ENCODE results near the gene ERRFI1. TPM values are rescaled to one million over a fixed set of nuclear protein-coding genes. Genes with fewer than 3 reads are reported as not detected.
A peak's percentile ranks its signal among the peaks of the same experiment; 100 is the strongest.

The ERRFI1 gene
- total RNA-seq, 1 experiment from 2014 or later, result 83.0 TPM

GRCh38 chr1:8022395-8023286, 3.5 kb downstream of the ERRFI1 start:
- BruUV-seq (replicated peaks), result no TSS peak
- peaks cover 92% of the 10 kb centered on the region for H3K36me3 Mint-ChIP-seq (ENCODE audit: insufficient read depth, unreplicated experiment)

GRCh38 chr1:8021676-8022266, 4.3 kb downstream of the ERRFI1 start:
- peak overlapping the region; percentile 100 for H3K27ac Mint-ChIP-seq (ENCODE audit: unreplicated experiment)
- H3K36me3 Mint-ChIP-seq (ENCODE audit: insufficient read depth, unreplicated experiment), result peaks cover 92% of the 10 kb centered on the region
- no peaks in the 10 kb centered on the region for H3K9me3 Mint-ChIP-seq (ENCODE audit: low read depth, unreplicated experiment)
- intact Hi-C loops (cut with micrococcal nuclease; ENCODE audit: unreplicated experiment), result no loop called here
- CTCF ChIA-PET, result no interaction called here
- BruUV-seq (replicated peaks), result no TSS peak
- peak overlapping the region; percentile 97 for H3K4me3 Mint-ChIP-seq (ENCODE audit: low read depth, unreplicated experiment)
- no peak for DNase-seq
- TF ChIP-seq CTCF (IDR thresholded peaks at IDR 0.05; ENCODE audit: unreplicated experiment), result no peak
- H3K27me3 Mint-ChIP-seq (ENCODE audit: unreplicated experiment), result no peaks in the 10 kb centered on the region
- H3K4me1 Mint-ChIP-seq (ENCODE audit: low read depth, unreplicated experiment), result peaks cover 34% of the 10 kb centered on the region

More at GRCh38 chr1:8022395-8023286, 3.5 kb downstream of the ERRFI1 start:
- peak overlapping the region; percentile 100 for H3K27ac Mint-ChIP-seq (ENCODE audit: unreplicated experiment)
- intact Hi-C loops (cut with micrococcal nuclease; ENCODE audit: unreplicated experiment), result no loop called here
- TF ChIP-seq CTCF (IDR thresholded peaks at IDR 0.05; ENCODE audit: unreplicated experiment), result no peak
- CTCF ChIA-PET, result no interaction called here
- H3K4me3 Mint-ChIP-seq (ENCODE audit: low read depth, unreplicated experiment), result peak overlapping the region; percentile 97
- no peak for DNase-seq
- H3K4me1 Mint-ChIP-seq (ENCODE audit: low read depth, unreplicated experiment), result peaks cover 41% of the 10 kb centered on the region
- no peaks in the 10 kb centered on the region for H3K27me3 Mint-ChIP-seq (ENCODE audit: unreplicated experiment)
- H3K9me3 Mint-ChIP-seq (ENCODE audit: low read depth, unreplicated experiment), result no peaks in the 10 kb centered on the region

GRCh38 chr1:8020032-8020431, 6.1 kb downstream of the ERRFI1 start:
- H3K27me3 Mint-ChIP-seq (ENCODE audit: unreplicated experiment), result no peaks in the 10 kb centered on the region
- intact Hi-C loops (cut with micrococcal nuclease; ENCODE audit: unreplicated experiment), result no loop called here
- H3K4me3 Mint-ChIP-seq (ENCODE audit: low read depth, unreplicated experiment), result peak overlapping the region; percentile 97
- peak overlapping the region; percentile 93 for H3K27ac Mint-ChIP-seq (ENCODE audit: unreplicated experiment)
- no peak for TF ChIP-seq CTCF (IDR thresholded peaks at IDR 0.05; ENCODE audit: unreplicated experiment)
- H3K4me1 Mint-ChIP-seq (ENCODE audit: low read depth, unreplicated experiment), result peaks cover 38% of the 10 kb centered on the region
- no TSS peak for BruUV-seq (replicated peaks)
- H3K9me3 Mint-ChIP-seq (ENCODE audit: low read depth, unreplicated experiment), result no peaks in the 10 kb centered on the region
- peak; percentile 72 for DNase-seq
- CTCF ChIA-PET, result interaction anchor here (0.6 to 1.5 kb wide), 2 partner anchors 294 to 551 kb away, joined by 3 to 5 read pairs; no protein-coding TSS in a partner anchor
- peaks cover 94% of the 10 kb centered on the region for H3K36me3 Mint-ChIP-seq (ENCODE audit: insufficient read depth, unreplicated experiment)

- intact Hi-C loops (cut with micrococcal nuclease; ENCODE audit: unreplicated experiment), result no loop called here
- Mint-ChIP-seq H3K36me3 (ENCODE audit: insufficient read depth, unreplicated experiment) (peaks cover 94% of the 10 kb centered on the region), H3K27me3 (ENCODE audit: unreplicated experiment) (no peaks in the 10 kb centered on the region), H3K4me3 (ENCODE audit: low read depth, unreplicated experiment) (peak overlapping the region; percentile 97), H3K9me3 (ENCODE audit: low read depth, unreplicated experiment) (no peaks in the 10 kb centered on the region), H3K27ac (ENCODE audit: unreplicated experiment) (peak overlapping the region; percentile 93), H3K4me1 (ENCODE audit: low read depth, unreplicated experiment) (peaks cover 44% of the 10 kb centered on the region)
- no peak for TF ChIP-seq CTCF (IDR thresholded peaks at IDR 0.05; ENCODE audit: unreplicated experiment)
- CTCF ChIA-PET, result interaction anchor here (0.6 to 1.5 kb wide), 2 partner anchors 295 to 552 kb away, joined by 3 to 5 read pairs; no protein-coding TSS in a partner anchor
- BruUV-seq (replicated peaks), result no TSS peak
- DNase-seq, result no peak
Observed at GRCh38 chr1:8019229-8019620, 6.9 kb downstream of the ERRFI1 start.
